ENCODE data around the gene KRT32.

GRCh38 chr17:41428591-41429291 lies 38.4 kb downstream of the KRT32 start:
- no peak for TF ChIP-seq EP300 (IDR thresholded peaks at IDR 0.05; ENCODE audit: borderline replicate concordance)
- TF ChIP-seq CEBPB (IDR thresholded peaks at IDR 0.05), result no peak
- no peak for TF ChIP-seq FOXM1 (IDR thresholded peaks at IDR 0.05; ENCODE audit: borderline replicate concordance, low read depth)
- TF ChIP-seq TEAD4 (IDR thresholded peaks at IDR 0.05), result no peak
- TF ChIP-seq NFIC (IDR thresholded peaks at IDR 0.05), result no peak
- no peak for TF ChIP-seq TAF1 (IDR thresholded peaks at IDR 0.05; ENCODE audit: low read depth)
- no peak for TF ChIP-seq MAX (IDR thresholded peaks at IDR 0.05)
- no peak for TF ChIP-seq YY1 (IDR thresholded peaks at IDR 0.05; ENCODE audit: low read depth)
- TF ChIP-seq EGR1 (IDR thresholded peaks at IDR 0.05), result no peak

Data from Ishikawa (cell line).